ENCODE results near the gene NCKAP5. TPM values are rescaled to one million over a fixed set of nuclear protein-coding genes. Genes with fewer than 3 reads are reported as not detected.

NCKAP5 gene
- total RNA-seq, 2 donors from 2014 or later, result 0.78 to 2.6 TPM

DNA sequence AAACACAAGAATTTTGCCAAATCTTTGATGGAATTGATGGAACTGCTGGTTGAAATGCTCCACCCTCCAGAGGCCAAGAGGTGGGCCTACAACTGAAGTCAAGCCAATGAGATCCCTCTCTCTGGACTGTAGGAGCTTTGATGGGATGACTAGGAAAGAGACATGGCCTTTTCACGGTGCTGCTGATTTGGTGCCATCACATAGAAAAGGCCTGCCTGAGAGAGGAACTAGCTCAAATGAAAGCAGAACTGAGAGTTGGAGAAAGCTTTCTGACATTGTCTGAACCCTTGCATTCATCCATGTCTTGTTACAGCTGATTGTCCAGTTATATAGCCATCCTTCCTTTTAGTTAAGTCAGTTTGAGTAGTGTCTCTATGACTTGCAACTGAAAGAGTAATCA, 614.5 kb downstream of the NCKAP5 start:
- no peak for TF ChIP-seq POLR2A (IDR thresholded peaks at IDR 0.05)
- TF ChIP-seq, protein P1, sequence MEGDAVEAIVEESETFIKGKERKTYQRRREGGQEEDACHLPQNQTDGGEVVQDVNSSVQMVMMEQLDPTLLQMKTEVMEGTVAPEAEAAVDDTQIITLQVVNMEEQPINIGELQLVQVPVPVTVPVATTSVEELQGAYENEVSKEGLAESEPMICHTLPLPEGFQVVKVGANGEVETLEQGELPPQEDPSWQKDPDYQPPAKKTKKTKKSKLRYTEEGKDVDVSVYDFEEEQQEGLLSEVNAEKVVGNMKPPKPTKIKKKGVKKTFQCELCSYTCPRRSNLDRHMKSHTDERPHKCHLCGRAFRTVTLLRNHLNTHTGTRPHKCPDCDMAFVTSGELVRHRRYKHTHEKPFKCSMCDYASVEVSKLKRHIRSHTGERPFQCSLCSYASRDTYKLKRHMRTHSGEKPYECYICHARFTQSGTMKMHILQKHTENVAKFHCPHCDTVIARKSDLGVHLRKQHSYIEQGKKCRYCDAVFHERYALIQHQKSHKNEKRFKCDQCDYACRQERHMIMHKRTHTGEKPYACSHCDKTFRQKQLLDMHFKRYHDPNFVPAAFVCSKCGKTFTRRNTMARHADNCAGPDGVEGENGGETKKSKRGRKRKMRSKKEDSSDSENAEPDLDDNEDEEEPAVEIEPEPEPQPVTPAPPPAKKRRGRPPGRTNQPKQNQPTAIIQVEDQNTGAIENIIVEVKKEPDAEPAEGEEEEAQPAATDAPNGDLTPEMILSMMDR (IDR thresholded peaks at IDR 0.05), result no peak
- no peak for ATAC-seq
- WGBS, 2 donors, result 86 to 95% methylated on average over 1 of the region's 1 CpG
- Histone ChIP-seq H3K36me3 (replicated peaks in 1 of 2; ENCODE audit: insufficient read depth in 1 of 2, low read depth in 2 of 2) (no peaks in the 10 kb centered on the region), H3K4me3 (no peak overlapping the region), H3K9me3 (no peaks in the 10 kb centered on the region), H3K4me1 (no peaks in the 10 kb centered on the region), H3K27me3 (no peaks in the 10 kb centered on the region), H3K27ac (no peak overlapping the region)
- intact Hi-C loops (cut with DNase I), result no loop called here
- DNase-seq, result no peak

DNA sequence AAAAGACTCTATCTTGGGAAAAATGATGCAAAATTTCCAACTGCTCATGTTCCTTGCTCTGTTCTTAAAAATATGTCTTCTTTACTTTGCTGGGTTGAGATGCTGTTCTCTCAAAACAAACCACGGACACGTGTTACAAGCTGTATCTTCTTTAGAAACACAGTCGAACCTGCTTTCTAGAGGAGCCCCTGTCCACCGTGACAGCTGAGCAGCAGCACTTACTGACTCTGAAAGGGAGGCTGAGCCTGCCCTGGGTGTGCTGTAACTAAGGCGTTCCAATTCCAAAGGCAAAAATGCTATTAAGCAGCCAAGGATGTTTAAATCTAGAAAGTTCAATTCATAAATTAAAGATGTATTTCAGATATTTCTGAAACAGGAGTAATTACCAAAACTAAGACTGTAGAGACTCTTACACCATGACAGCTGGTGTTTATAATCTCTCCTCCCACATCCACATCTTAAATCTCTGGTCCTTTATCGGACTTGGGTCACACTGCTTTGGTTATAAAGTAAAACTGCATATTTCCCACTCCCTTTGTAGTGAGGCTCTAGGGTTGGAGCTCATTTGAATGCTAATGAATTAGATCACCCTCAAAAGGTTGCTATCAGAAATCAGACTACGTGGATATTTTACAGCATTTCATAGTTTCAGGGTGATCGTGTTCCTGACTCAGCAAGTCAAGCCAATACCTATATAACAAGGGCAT, 617.1 kb downstream of the NCKAP5 start:
- Histone ChIP-seq H3K4me1 (no peaks in the 10 kb centered on the region), H3K27me3 (no peaks in the 10 kb centered on the region), H3K9me3 (no peaks in the 10 kb centered on the region), H3K4me3 (no peak overlapping the region), H3K27ac (no peak overlapping the region), H3K36me3 (replicated peaks in 1 of 2; ENCODE audit: insufficient read depth in 1 of 2, low read depth in 2 of 2) (no peaks in the 10 kb centered on the region)
- DNase-seq, result no peak
- WGBS, 2 donors, result 66 to 67% methylated on average over 8 of the region's 8 CpGs
- no peak for ATAC-seq
- intact Hi-C loops (cut with DNase I), result no loop called here
- TF ChIP-seq, protein P1 (IDR thresholded peaks at IDR 0.05), result no peak
- TF ChIP-seq POLR2A (IDR thresholded peaks at IDR 0.05), result no peak

DNA sequence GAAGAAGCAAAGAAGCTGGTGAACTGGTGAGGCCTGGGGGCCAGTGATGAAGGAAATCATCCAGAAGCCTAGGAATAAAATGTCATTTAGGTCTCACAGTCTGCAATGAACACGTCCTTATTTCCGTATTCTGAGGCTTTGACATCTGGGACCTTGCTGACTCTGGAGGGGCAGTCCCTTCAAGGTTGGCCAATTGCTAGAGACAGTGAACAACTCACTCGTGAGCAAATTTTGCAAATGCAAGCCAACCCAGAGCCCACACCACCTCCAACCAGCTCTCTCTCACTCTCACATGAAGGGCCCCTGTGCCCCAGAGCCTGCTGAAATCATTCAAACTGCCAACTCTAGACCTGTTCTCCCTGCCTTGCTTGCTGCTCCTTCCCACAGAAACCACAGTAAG, 619.2 kb downstream of the NCKAP5 start:
- no peaks in the 10 kb centered on the region for H3K27me3 ChIP-seq
- no peak overlapping the region for H3K27ac ChIP-seq
- H3K4me3 ChIP-seq, result no peak overlapping the region
- H3K36me3 ChIP-seq (replicated peaks in 1 of 2; ENCODE audit: insufficient read depth in 1 of 2, low read depth in 2 of 2), result no peaks in the 10 kb centered on the region
- 86 to 93% methylated on average over 3 of the region's 3 CpGs for WGBS, 2 donors
- no peaks in the 10 kb centered on the region for H3K9me3 ChIP-seq
- TF ChIP-seq POLR2A (IDR thresholded peaks at IDR 0.05), result no peak
- TF ChIP-seq, protein P1 (IDR thresholded peaks at IDR 0.05), result no peak
- intact Hi-C loops (cut with DNase I), result no loop called here
- ATAC-seq (no peak), DNase-seq (no peak)
- no peaks in the 10 kb centered on the region for H3K4me1 ChIP-seq

DNA sequence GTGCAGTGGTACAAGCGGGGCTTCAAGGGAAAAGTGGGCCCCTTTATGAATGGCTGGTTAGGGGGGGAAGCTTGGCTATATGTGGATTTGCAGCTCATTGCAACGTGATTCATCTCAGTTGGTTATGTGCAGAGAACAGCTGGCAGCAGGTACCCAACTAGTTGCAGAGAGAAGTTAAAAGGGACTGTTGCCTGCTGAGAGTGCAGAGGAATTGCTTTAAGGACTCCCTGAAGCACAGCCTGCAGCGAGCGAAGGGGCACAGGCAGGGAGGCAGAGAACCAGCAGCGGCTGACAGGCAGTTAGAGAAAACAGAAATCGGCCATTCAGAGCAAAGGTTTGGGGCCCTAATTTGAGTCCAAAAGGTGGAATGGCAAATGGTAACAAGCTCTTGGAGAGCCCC, 620.1 kb downstream of the NCKAP5 start:
- no peak for TF ChIP-seq POLR2A (IDR thresholded peaks at IDR 0.05)
- TF ChIP-seq, protein P1 (IDR thresholded peaks at IDR 0.05), result no peak
- no peaks in the 10 kb centered on the region for H3K36me3 ChIP-seq (replicated peaks in 1 of 2; ENCODE audit: insufficient read depth in 1 of 2, low read depth in 2 of 2)
- intact Hi-C loops (cut with DNase I), result no loop called here
- H3K27me3 ChIP-seq, result no peaks in the 10 kb centered on the region
- H3K4me1 ChIP-seq, result no peaks in the 10 kb centered on the region
- no peaks in the 10 kb centered on the region for H3K9me3 ChIP-seq
- H3K27ac ChIP-seq, result no peak overlapping the region
- DNase-seq, result no peak
- no peak overlapping the region for H3K4me3 ChIP-seq
- ATAC-seq, result no peak
- WGBS, 2 donors, result 80 to 85% methylated on average over 6 of the region's 6 CpGs

DNA sequence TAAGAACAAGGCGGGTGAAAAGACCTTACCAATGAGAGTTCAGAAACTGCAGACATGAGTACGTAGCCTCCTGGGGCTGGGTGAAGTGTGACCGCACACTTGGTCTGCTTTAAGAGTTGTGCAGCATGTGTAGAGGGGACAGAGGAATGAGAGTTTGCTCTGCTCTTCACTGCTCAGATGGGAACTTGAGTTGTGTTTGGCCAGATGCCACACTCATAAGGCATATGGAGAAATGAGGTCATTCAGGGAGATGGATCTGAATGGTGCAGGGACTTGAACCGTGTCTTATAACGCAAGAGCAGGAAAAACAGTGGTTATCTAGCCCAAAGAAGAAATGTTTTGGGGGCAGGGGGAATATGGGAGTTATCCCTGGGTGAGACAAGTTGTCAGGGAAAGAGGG, 624.4 kb downstream of the NCKAP5 start:
- Histone ChIP-seq H3K4me1 (no peaks in the 10 kb centered on the region), H3K36me3 (replicated peaks in 1 of 2; ENCODE audit: insufficient read depth in 1 of 2, low read depth in 2 of 2) (no peaks in the 10 kb centered on the region), H3K27ac (no peak overlapping the region), H3K4me3 (no peak overlapping the region), H3K27me3 (no peaks in the 10 kb centered on the region), H3K9me3 (no peaks in the 10 kb centered on the region)
- DNase-seq, result no peak
- TF ChIP-seq, protein P1 (IDR thresholded peaks at IDR 0.05), result no peak
- WGBS, 2 donors, result 85 to 87% methylated on average over 5 of the region's 5 CpGs
- ATAC-seq, result no peak
- intact Hi-C loops (cut with DNase I), result no loop called here
